ENCODE measurements around the gene MALT1.
"Not testable (repeated sequence)": the region's sequence is repeated elsewhere in the genome, so short reads cannot be mapped to it uniquely, and the experiment has no call there.

The MALT1 gene

DNA sequence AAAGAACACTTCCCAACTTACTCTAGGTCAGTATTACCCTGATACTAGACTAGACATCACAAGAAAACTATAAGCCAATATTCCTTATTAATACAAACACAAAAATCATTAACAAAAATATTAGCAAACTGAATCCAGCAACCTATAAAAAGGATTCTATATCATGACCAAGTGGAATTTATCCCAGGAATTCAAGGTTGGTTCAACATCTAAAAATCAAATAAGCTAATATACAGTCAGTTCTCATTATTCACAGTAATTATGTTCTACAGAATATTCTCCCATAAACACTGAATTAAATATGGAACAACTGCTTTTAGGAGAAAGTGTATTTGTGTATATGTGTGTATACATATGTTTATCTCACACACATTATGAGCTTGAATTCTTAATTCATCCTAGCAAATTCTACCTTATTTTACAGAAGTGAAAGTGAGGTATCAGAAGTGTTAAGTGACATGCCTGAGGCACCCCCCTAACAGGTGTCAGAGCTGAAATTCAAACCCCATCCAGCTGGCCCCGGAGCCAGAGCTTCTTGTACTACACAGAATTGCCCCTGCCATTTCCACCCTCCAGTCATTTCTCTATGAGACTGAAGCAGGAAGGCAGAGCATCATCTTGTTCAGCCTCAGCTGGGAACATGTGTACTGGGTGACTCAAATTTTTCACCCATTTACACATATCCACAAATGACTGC, 77.8 kb downstream of the MALT1 start:
- DNase-seq: no peak

DNA sequence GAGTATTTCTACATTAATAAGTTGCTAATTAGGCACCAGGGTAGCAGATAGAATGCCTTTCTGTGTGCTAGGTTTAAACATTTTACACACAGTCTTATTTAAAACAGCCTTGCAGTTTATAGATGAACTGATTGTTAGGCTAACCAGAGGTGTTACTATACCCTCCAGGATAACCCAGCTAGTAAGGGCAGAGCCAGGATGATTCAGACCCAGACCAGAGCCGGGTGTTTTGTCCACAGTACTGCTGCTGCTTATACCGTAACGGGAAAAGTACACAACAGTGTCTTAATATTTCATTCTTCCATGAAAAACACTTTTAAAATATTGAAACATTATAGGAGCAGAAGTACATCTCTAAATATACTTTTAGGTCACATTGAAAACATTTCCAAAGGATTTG, 82.7 kb downstream of the MALT1 start:
- DNase-seq: no peak

DNA sequence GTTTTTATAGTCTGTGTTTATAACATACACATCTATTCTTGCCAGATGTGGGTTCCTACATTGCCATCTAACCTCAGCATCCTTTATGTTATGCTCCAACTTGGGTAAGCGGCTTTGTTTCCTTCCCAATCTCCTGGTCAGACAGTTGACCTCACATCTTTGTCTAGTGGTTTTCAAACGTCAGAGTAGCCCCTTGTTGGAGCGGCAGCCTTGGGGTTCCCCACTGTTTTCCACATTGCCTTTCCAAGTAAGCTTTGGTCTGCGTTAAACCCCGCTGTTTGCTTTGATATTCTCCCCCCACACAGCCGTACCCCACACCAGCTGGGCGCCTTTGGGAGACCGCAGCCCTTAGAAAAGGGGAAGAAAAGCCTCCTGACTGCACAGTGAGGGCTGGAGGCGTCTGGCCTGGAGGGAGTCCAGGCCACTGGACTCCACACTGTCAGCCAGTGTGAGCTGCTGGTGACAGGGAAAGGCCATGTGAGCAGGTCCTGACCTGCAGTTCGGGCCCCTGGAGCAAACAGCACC, 83.3 kb downstream of the MALT1 start:
- no peak for DNase-seq

GRCh38 chr18:58755304-58756010, 84.2 kb downstream of the MALT1 start:
- no peak for DNase-seq

- DNase-seq: no peak
Measured at GRCh38 chr18:58756148-58756547, 84.9 kb downstream of the MALT1 start.

DNA sequence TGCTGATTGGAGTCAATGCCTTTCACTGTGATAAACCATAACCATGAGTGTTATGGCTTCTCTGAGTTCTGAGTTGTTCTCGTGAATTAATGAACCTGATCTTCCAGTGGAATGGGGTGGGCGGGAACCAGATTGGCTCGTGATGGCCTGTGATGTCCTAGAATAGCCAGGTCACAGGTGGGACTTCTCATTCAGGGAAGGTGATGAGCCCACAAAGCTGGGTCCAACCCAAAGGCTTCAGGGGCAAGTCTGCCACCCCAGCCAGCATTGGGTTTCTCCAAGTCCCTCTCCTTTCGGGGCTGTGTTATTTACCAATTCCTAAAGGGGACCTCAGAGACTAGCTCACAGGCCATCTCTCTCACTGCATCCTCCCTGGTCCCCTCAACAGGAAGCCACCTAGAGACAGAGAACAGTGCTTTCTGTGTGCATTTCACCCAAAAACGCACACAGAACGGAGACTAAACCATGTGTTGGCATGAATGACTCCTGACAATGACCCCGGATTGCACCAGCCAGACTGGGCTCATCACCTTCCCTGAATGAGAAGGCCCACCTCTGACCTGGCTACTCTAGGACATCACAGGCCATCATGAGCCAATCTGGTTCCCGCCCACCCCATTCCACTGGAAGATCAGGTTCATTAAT, 85.5 kb downstream of the MALT1 start:
- DNase-seq: no peak

GRCh38 chr18:58757351-58757750, 86.1 kb downstream of the MALT1 start:
- not testable (repeated sequence) for DNase-seq

GRCh38 chr18:58758046-58758445, 86.8 kb downstream of the MALT1 start:
- DNase-seq: no peak

DNA sequence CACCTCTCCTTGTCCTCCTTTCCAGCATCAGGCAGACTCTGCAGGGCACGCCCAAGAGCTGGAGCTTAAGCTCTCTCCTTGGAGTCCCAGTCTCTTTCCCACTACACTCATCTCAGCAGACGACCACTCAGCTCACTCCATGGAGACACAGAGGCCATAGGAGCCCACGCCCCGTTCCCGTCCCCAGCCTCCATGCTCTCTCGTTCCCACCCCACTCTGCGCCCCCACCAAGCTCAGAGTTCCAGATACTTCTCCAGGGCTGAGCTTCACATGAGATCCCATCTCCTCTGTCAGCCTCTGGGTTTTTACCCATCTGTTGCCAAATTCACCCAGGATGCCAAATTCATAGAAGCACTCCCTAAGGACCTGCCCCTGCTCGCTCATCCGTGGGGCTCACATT, 87.3 kb downstream of the MALT1 start:
- no peak for DNase-seq

DNA sequence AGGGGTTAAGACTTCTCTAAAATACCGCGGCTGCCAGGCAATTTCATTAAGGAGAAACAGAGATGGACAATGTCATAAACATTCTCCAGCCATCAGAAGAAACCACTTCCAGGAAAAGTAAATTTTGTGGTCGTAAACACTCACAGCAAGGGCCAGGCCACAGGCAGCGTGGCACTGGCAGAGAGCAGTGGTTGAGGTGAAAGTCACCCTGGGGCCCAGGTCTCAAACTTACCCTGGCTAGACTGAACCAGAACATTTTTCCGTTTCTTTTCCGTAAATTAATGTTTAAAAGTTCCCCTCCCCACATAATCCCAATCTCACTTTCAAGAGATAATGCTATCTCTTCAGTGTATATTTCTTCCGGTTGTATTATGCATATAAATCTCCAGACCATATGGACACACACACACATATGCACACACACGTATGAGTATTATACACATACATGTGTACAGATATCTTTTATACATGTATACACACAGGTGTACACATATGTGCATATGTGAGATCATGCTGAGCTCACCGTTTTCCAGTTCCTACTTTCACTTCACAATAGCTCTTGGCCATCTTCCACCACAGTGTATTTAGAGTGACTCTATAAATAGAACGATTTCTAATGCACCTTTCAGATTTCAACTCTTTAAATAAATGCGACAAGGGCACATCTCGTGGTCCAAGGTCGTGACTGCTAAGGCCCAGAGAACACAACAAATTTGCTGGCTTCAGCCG, 90.1 kb downstream of the MALT1 start:
- DNase-seq: no peak

DNA sequence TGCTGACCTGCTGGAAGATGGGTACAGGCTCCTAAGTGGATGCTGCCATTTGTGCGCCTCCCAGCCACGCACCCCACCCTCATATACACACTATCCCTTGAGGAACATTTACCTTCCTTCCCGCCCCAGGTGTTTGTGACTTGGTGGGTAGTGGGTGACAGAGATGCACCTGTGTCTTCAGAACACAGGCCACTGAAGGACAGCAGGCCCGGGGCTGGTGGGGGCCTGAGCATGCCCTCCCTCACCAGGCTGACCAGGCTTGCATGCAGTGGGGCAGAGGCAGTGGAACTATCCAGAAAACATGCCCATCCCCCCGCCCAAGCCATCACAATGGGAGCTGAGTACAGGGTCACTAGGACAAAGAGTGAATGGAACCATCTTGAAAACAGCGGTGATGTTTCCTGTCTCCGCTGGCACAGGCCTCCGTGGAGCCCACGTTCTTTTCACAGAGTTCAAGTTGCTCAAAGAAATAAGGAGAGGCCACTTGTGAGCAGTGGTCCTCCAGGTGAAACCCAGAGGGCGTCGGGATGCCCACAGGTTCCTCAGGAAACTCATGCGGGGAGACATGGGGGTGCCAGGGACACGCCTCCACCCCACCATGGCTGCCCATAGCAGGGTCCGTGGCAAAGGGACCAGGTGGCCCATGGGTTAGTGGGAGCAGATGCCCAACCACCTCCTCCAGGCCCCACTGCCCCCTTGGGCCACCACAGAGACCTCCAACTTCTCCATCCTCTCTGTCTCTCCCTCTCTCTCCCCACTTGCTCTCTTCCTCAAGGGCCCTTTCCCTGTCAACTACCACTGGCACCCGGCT, 90.9 kb downstream of the MALT1 start:
- no peak for DNase-seq

DNA sequence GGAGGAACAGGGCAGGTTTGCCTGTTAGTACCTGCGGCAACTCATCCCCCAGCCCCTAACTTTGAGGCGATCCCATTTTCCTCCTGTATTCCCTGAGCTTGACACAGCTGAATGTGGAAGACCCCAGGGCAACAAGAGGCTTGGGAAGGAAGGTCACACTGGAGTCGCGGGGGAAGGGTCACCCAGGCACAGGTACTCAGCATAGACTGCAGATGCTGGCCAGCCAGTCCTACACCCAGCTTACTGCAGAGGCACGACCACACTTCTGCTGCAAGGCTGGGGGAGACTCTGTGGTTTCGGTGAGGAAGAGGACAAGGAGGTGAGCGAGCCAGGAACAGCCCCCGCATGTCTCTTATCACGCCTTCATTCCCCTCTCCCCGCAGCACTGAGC, 91.5 kb downstream of the MALT1 start:
- no peak for DNase-seq

- no peak for DNase-seq
Measured at GRCh38 chr18:58766164-58766563, 94.9 kb downstream of the MALT1 start.

- DNase-seq: no peak
Measured at GRCh38 chr18:58766946-58767345, 95.7 kb downstream of the MALT1 start.

GRCh38 chr18:58768293-58768974, 97.2 kb downstream of the MALT1 start:
- peak; percentile 46 for DNase-seq

GRCh38 chr18:58769321-58769720, 98.1 kb downstream of the MALT1 start:
- DNase-seq: no peak

- DNase-seq: no peak
Measured at GRCh38 chr18:58770601-58771000, 99.3 kb downstream of the MALT1 start.

GRCh38 chr18:58772161-58772560, 100.9 kb downstream of the MALT1 start:
- DNase-seq: no peak

DNA sequence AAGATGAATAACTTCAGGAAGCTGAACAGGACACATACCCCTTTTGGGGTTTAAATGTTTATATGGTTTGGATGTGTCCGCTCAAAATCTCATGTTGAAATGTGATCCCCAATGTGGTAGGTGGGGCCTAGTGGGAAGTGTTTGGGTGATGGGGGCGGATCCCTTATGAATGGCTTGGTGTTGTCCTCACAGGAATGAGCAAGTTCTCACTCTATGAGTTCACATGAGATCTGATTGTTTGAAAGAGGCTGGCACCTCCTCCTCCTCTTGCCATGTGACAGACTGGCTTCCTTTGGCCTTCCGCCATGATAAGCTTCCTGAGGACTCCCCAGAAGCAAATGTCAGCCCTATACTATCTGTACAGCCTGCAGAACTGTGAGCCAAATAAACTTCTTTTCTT, 104.8 kb downstream of the MALT1 start:
- DNase-seq: peak; percentile 41

GRCh38 chr18:58776541-58776940, 105.3 kb downstream of the MALT1 start:
- DNase-seq: not testable (repeated sequence)

GRCh38 chr18:58777471-58777870, 106.2 kb downstream of the MALT1 start:
- DNase-seq: no peak

- no peak for DNase-seq
Measured at GRCh38 chr18:58779529-58779928, 108.3 kb downstream of the MALT1 start.

All from fibroblast of skin of right biceps (primary cell).